IMR-90 (cell line): ENCODE results near the gene LOX. TPM values are rescaled to one million over a fixed set of nuclear protein-coding genes. Genes with fewer than 3 reads are reported as not detected.

Experiments
- ATAC-seq: fragments of 200-7000 bp; cut with Tn5 transposase; 2 replicates; pipeline ENCODE4 v1.9.1; 2020; ENCODE audit warnings: low read depth, mild to moderate bottlenecking, moderate library complexity
- BruUV-seq: library from RNA; stranded (reverse); fragments of 400-500 nt; replicated peaks from 2 replicates; lab custom pipeline; 2021; lab: Mats Ljungman, UMichigan
- CTCF ChIA-PET: fragments of 300-600 bp; formaldehyde crosslinking; extraction: SDS; loops from one replicate; lab custom pipeline; 2021; ENCODE audit warnings: antibody characterized with exemption; lab: Yijun Ruan, JAX
- POLR2A ChIA-PET: fragments of 300-600 bp; sonication (Branson Sonifier 250); formaldehyde crosslinking; loops from one replicate; lab custom pipeline; 2022; ENCODE audit warnings: antibody characterized with exemption; ENCODE audit not compliant: unreplicated experiment; lab: Charles Lee
- DNase-seq: peaks from one replicate; pipeline ENCODE4 v3.0.0; 2013
- H2AFZ ChIP-seq: replicated peaks from 2 replicates; pipeline ENCODE3; 2013; ENCODE audit warnings: low read length, mild to moderate bottlenecking; ENCODE audit not compliant: poor library complexity
- H2AK5ac ChIP-seq: 2 replicates; pipeline ENCODE4 v1.6.1; 2013; ENCODE audit warnings: low read depth, low read length, inconsistent platforms
- H2AK9ac ChIP-seq: replicated peaks from 2 replicates; pipeline ENCODE3; 2013; ENCODE audit warnings: mild to moderate bottlenecking, low read depth, low read length, moderate library complexity; ENCODE audit not compliant: poor library complexity
- H2BK120ac ChIP-seq: 2 replicates; pipeline ENCODE4 v1.6.1; 2013; ENCODE audit warnings: low read depth, low read length, inconsistent platforms
- H2BK15ac ChIP-seq: 3 replicates; pipeline ENCODE4 v1.6.1; 2013; ENCODE audit warnings: low read depth, low read length, inconsistent platforms
- H2BK20ac ChIP-seq: 2 replicates; pipeline ENCODE4 v1.6.1; 2013; ENCODE audit warnings: low read depth, mild to moderate bottlenecking, inconsistent platforms, low read length, moderate library complexity
- H2BK5ac ChIP-seq: 2 replicates; pipeline ENCODE4 v1.6.1; 2013; ENCODE audit warnings: mild to moderate bottlenecking, low read depth, low read length, inconsistent platforms; ENCODE audit not compliant: poor library complexity, severe bottlenecking
- H3K14ac ChIP-seq: replicated peaks from 2 replicates; pipeline ENCODE4 v1.6.1; 2013; ENCODE audit warnings: low read depth, low read length, inconsistent platforms
- H3K18ac ChIP-seq: 2 replicates; pipeline ENCODE4 v1.6.1; 2013; ENCODE audit warnings: low read depth, low read length, control low read depth
- H3K23ac ChIP-seq: 2 replicates; pipeline ENCODE4 v1.6.1; 2013; ENCODE audit warnings: low read depth, low read length, inconsistent platforms
- H3K27ac ChIP-seq: 2 replicates; pipeline ENCODE4 v1.5.1; 2013; ENCODE audit warnings: mild to moderate bottlenecking, control low read depth, low read length; ENCODE audit not compliant: insufficient read depth
- H3K27me3 ChIP-seq: 2 replicates; pipeline ENCODE4 v1.6.1; 2013; ENCODE audit warnings: low read length; ENCODE audit not compliant: control insufficient read depth, insufficient read depth
- H3K36me3 ChIP-seq: 2 replicates; pipeline ENCODE4 v1.6.1; 2013; ENCODE audit warnings: low read length, mixed read lengths; ENCODE audit not compliant: control insufficient read depth, insufficient read depth
- H3K4ac ChIP-seq: 2 replicates; pipeline ENCODE4 v1.6.1; 2013; ENCODE audit warnings: low read depth, low read length, inconsistent platforms
- H3K4me1 ChIP-seq: 2 replicates; pipeline ENCODE4 v1.6.1; 2013; ENCODE audit warnings: low read length, mixed read lengths; ENCODE audit not compliant: control insufficient read depth, insufficient read depth
- H3K4me2 ChIP-seq: 2 replicates; pipeline ENCODE4 v1.6.1; 2013; ENCODE audit warnings: low read depth, mild to moderate bottlenecking, control low read depth, low read length, moderate library complexity
- H3K4me3 ChIP-seq: 2 replicates; pipeline ENCODE4 v1.5.1; 2013; ENCODE audit warnings: low read depth, mild to moderate bottlenecking, control low read depth, low read length, moderate library complexity; ENCODE audit not compliant: insufficient read depth
- H3K56ac ChIP-seq: 2 replicates; pipeline ENCODE4 v1.6.1; 2013; ENCODE audit warnings: low read length, inconsistent platforms; ENCODE audit not compliant: insufficient read depth; ENCODE audit errors: extremely low read depth
- H3K79me1 ChIP-seq, 2 experiments: 2 replicates each; pipeline ENCODE4 v1.6.1; 2013; ENCODE audit warnings: low read length in 2 of 2, inconsistent platforms in 1 of 2, low read depth in 1 of 2
- H3K9ac ChIP-seq: 2 replicates; pipeline ENCODE4 v1.6.1; 2013; ENCODE audit warnings: low read depth, low read length, control low read depth
- H3K9me1 ChIP-seq: 2 replicates; pipeline ENCODE4 v1.6.1; 2013; ENCODE audit warnings: low read length, inconsistent platforms; ENCODE audit not compliant: insufficient read depth
- H3K9me3 ChIP-seq: 2 replicates; pipeline ENCODE4 v1.6.1; 2013; ENCODE audit warnings: low read length; ENCODE audit not compliant: control insufficient read depth, insufficient read depth
- H4K20me1 ChIP-seq: 2 replicates; pipeline ENCODE4 v1.6.1; 2013; ENCODE audit warnings: low read length, inconsistent platforms; ENCODE audit not compliant: insufficient read depth
- H4K5ac ChIP-seq: 2 replicates; pipeline ENCODE4 v1.6.1; 2013; ENCODE audit warnings: mild to moderate bottlenecking, low read depth, low read length, control low read depth
- H4K8ac ChIP-seq, 2 experiments: 2 replicates each; pipeline ENCODE4 v1.6.1; 2013; ENCODE audit warnings: low read depth in 2 of 2, low read length in 2 of 2, control low read depth in 1 of 2, inconsistent platforms in 1 of 2
- H4K91ac ChIP-seq: 2 replicates; pipeline ENCODE4 v1.6.1; 2013; ENCODE audit warnings: low read depth, low read length, inconsistent platforms; ENCODE audit not compliant: insufficient read depth
- BHLHE40 ChIP-seq: fragments of 150-350 bp; IDR thresholded peaks from 2 replicates; pipeline ENCODE4 v1.6.1; 2016; ENCODE audit warnings: mild to moderate bottlenecking, low read depth, low read length
- CEBPB ChIP-seq: IDR thresholded peaks from 2 replicates; pipeline ENCODE4 v1.6.1; 2012; ENCODE audit warnings: low read depth, low read length, improper control_type of control experiment
- CTCF ChIP-seq: conservative IDR thresholded peaks from 2 replicates; pipeline ENCODE4 v1.5.1; 2012; ENCODE audit warnings: mild to moderate bottlenecking, low read depth, low read length, improper control_type of control experiment
- ELK1 ChIP-seq: fragments of 150-350 bp; IDR thresholded peaks from 2 replicates; pipeline ENCODE4 v1.6.1; 2016; ENCODE audit warnings: low read depth, mild to moderate bottlenecking, low read length, moderate library complexity, borderline replicate concordance
- FOS ChIP-seq: fragments of 150-350 bp; IDR thresholded peaks from 2 replicates; pipeline ENCODE4 v1.6.1; 2016; ENCODE audit warnings: low read depth, low read length
- MXI1 ChIP-seq: IDR thresholded peaks from 2 replicates; pipeline ENCODE4 v1.6.1; 2012; ENCODE audit warnings: low read depth, mild to moderate bottlenecking, low read length, moderate library complexity, borderline replicate concordance
- NFE2L2 ChIP-seq: fragments of 150-350 bp; IDR thresholded peaks from 2 replicates; pipeline ENCODE4 v1.6.1; 2016; ENCODE audit warnings: low read depth, mild to moderate bottlenecking, low read length
- RCOR1 ChIP-seq: IDR thresholded peaks from 2 replicates; pipeline ENCODE4 v1.6.1; 2012; ENCODE audit warnings: mild to moderate bottlenecking, low read length, improper control_type of control experiment; ENCODE audit not compliant: insufficient replicate concordance
- WGBS, 2 experiments: methylation state at CpG; one replicate each; pipeline versions ENCODE4 v1.1.5 to v1.1.7; 2013; ENCODE audit warnings: missing lambda C conversion rate in 2 of 2; ENCODE audit not compliant: insufficient read length in 1 of 2; ENCODE audit errors: extremely low coverage in 2 of 2; 5-methylcytosine and 5-hydroxymethylcytosine counted together
- dilution Hi-C: fragments of 300-500 bp; cut with HindIII; formaldehyde crosslinking; loops from one replicate; pipeline ENCODE4 v1.14.3; 2018; ENCODE audit warnings: low sequenced_read_pairs; ENCODE audit not compliant: unreplicated experiment
- in situ Hi-C: fragments of 300-500 bp; cut with MboI; formaldehyde crosslinking; loops from 3 replicates; pipeline ENCODE4 v1.14.3; 2019; ENCODE audit warnings: low sequenced_read_pairs, inconsistent platforms, mixed read lengths
- intact Hi-C: fragments of 100-400 bp; cut with micrococcal nuclease; formaldehyde crosslinking; loops from 2 replicates; pipeline ENCODE4 v1.10.0; 2022
- polyA plus RNA-seq, 3 experiments: library from polyadenylated mRNA; depleted of rRNA; stranded (reverse); fragments of >200 nt; gene quantifications; 2 replicates each; pipeline ENCODE4 v1.2.3, GENCODE V29; 2012; ENCODE audit warnings: low replicate concordance in 1 of 3
- total RNA-seq: library from RNA; depleted of rRNA; stranded (reverse); fragments of >200 nt; gene quantifications from 2 replicates; pipeline ENCODE4 v1.2.3, GENCODE V29; 2012

The LOX gene
- total and polyA plus RNA-seq, 2 of the 4 experiments (the other 2 are of a cell fraction) = 277 to 662 TPM

GRCh38 chr5:122019919-122020590, 58.0 kb downstream of the LOX start:
- intact Hi-C loops (loop anchor here (5.0 kb wide), 1 partner anchor 38 kb away; no protein-coding TSS in a partner anchor), in situ Hi-C loops (no loop called here), dilution Hi-C loops (no loop called here)
- Histone ChIP-seq H3K9me3 (no peaks in the 10 kb centered on the region), H3K9ac (no peak overlapping the region), H3K9me1 (no peaks in the 10 kb centered on the region), H2AK9ac (no peak overlapping the region), H3K4me1 (no peaks in the 10 kb centered on the region), H4K91ac (no peak overlapping the region), H2BK20ac (no peak overlapping the region), H4K20me1 (no peaks in the 10 kb centered on the region), H3K79me1 (peaks cover 10 to 14% of the 10 kb centered on the region in 2 experiments; a peak in 3 of 4 replicates), H3K27me3 (no peaks in the 10 kb centered on the region), H2BK120ac (no peak overlapping the region), H3K4ac (no peak overlapping the region), H3K14ac (no peak overlapping the region), H3K56ac (no peak overlapping the region), H3K36me3 (peaks cover 1% of the 10 kb centered on the region; the same call in 1 of the 2 replicates), H2AK5ac (no peak overlapping the region), H2BK15ac (no peak overlapping the region), H3K27ac (no peak overlapping the region), H2AFZ (no peak overlapping the region), H3K4me3 (no peak overlapping the region), H2BK5ac (no peak overlapping the region), H3K18ac (no peak overlapping the region), H4K8ac (no peak overlapping the region), H4K5ac (no peak overlapping the region), H3K4me2 (no peak overlapping the region), H3K23ac (no peak overlapping the region)
- WGBS, 2 experiments = no CpG with 5 or more reads among the region's 7 CpGs
- ATAC-seq = no peak; the same call in 1 of the 2 replicates
- ChIA-PET CTCF (interaction anchor here (0.6 to 1.1 kb wide), 2 partner anchors 53 to 56 kb away, joined by 3 read pairs; no protein-coding TSS in a partner anchor), POLR2A (no interaction called here)
- TF ChIP-seq BHLHE40 = no peak
- TF ChIP-seq FOS = no peak
- TF ChIP-seq ELK1 = no peak
- TF ChIP-seq CEBPB = no peak
- no peak for TF ChIP-seq RCOR1
- no peak for TF ChIP-seq CTCF
- no peak for TF ChIP-seq MXI1
- TF ChIP-seq NFE2L2 = no peak
- DNase-seq = peak; percentile 49
- TSS peak; percentile 83 for BruUV-seq
